Activated CD4-positive, alpha-beta T cell treated with anti-CD3 and anti-CD28 coated beads, Interleukin-2, Interleukin-4, amounts not matched to agents 100 ng/mL and 50 ng/mL, durations not matched to agents 16 hours and 8 hours (primary cell): ENCODE results near the gene L3MBTL3.
"Not testable (repeated sequence)": the region's sequence is repeated elsewhere in the genome, so short reads cannot be mapped to it uniquely, and the experiment has no call there.

Experiments used
- DNase-seq: peaks from one replicate; pipeline ENCODE4 v3.0.0-alpha.2; 2020; ENCODE audit warnings: low spot score

Gene L3MBTL3

DNA sequence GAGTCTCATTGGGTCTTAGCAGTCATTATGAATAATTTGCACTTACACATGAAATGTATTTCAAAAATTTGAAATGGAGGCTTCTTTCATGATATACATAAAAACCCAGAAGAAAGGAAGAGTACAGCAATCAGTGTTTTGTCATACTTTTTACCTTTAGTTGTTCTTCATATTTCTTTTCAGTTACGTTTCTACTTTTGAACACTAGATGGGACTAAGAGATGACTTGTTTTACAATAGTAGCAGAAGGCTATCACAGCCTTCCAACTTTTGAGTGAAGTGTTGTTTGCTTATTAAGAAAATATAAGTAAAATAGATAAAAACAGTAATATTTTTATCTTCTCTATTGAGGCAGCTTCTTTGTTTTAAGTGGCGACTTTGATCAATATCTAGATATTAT lies 58.1 kb downstream of the L3MBTL3 start:
- DNase-seq: no peak

DNA sequence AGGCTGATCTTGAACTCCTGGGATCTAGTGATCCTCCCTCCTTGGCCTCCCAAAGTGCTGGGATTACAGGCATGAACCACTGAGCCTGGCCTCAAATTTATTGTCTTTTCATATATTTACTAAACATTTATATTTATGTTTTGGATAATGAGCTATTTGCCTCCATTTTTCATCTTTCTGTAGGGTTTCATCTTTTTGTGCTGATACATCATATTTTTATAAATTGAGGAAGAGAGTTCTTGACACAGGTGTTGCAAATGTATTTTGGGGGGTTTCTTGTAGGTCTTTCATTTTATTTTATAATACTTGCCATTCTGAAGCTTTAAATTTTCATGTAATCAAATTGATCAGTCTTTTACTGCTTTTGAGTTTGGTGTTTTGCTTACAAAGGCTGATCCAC lies 72.4 kb downstream of the L3MBTL3 start:
- DNase-seq: no peak

DNA sequence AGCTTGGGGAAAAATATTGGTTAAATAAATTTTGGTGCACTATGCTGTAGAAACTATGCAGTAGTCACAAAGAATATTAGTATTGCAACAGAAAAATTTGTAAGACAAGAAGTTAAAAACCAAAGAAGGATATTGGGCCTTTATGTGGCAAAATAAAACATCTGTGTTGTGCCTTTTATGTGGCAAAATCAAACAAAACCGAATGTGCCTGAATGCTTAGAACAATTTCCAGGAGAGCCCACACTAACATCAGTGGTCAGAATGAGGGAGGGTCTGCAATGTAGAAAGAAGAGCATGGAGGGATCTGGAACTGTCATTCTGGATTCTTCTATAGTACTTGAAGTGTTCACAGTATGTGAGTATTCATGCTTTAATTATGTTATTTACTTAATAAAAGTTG lies 75.2 kb downstream of the L3MBTL3 start:
- no peak for DNase-seq

DNA sequence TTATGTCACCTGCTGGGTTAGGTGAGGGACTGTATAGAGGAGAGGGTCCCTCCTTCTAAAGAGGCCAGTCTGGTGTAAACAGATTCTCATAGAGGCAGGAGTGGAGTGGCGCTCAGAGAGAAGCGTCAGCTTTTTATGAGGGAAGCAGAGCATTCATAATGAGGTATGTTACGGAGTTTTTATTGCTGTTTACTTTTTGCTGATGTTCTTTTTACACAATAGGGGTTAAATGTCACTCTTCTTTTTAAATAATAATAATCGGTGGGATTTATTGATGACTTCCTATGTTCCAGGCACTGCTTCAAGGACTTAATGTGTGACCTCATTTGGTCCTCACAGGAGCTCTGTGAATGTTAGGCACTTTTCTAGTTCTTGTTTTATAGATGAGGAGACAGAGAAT lies 79.9 kb downstream of the L3MBTL3 start:
- no peak for DNase-seq

DNA sequence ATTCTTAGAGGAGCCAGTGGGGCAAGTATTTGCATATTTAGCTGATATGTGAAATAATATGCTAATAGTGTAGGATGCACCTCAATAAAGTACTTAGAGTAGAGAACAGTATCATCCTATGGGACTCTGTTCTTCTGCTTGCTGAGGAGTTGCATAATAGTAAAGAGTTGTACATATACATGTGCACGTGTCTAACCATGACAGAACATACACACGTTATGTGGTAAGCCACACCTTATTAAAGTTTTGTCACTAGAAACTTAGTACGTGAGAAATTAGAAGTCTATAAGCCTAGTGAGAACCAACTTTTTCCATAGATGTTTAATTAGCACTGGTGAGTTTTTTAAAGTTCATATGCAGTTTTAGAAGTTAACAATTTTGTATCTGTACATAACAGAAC lies 80.7 kb downstream of the L3MBTL3 start:
- DNase-seq: no peak

DNA sequence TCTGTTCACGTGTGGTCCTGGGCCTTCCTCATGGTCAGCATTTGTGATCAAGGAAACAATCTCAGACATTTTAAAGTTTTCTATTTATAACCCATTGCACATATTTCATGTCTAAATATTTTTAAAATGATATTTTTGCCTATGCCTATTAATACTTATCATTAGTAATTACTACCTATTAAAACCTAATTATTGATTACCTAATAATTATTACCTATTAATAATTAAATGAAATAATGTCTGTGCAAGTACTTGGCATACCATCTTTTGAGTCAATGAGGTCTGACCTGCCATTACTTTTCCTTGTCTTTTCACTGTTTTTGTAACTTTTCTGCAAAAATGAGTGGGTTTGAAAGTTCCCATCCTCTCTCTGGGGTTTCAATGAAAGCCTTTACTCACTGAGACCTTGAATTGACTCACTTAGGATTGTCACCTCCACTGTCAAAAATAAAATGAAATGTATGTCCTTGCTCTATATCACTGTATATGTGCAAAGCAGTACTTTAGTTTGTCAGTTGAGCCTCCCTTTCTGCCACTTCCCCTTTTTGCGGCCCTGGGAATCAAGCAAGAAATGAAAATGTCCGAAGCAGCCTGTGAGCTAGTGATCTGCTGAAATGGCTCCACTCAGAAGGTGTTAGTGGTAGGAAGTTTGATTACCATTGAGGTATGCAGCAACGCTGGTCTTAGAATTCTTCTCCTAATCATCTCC lies 87.8 kb downstream of the L3MBTL3 start:
- no peak for DNase-seq

DNA sequence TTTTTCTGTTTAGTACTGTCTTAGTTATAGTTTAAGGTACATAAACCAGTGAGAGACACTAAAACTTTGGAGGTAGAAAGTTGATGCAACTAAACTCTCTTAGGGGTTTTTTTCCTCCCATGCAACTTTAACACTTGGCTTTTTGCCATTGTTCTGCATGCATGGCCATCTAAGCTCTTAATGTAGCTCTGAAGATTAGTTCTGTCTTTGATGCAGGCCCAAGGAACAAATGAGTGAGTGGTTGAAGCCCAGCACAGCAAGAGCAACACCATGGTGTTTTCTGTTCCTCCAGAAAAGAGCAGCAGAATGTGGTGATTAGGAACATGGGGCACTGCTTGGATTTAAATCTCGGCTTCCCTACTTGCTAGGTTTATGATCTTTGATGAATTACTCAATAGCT lies 89.3 kb downstream of the L3MBTL3 start:
- DNase-seq: no peak

DNA sequence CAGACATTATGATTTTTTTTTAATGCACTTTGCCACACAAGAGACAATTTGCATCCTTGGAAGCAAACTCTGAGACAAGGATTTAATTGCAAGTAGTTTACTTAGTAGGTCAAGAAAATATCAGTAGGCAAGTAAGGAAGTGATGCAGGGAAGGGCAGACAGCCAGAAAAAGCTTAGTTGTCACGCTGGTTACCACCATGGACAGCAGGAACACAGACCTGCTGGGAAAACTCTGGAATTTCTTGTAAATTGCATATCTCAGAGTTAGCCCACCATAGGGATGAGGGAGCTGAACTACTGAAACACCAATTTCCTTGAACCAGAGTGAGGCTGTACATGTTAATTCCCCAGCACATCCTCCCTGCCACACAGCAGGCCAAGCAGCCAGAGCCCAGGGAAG lies 92.7 kb downstream of the L3MBTL3 start:
- no peak for DNase-seq

DNA sequence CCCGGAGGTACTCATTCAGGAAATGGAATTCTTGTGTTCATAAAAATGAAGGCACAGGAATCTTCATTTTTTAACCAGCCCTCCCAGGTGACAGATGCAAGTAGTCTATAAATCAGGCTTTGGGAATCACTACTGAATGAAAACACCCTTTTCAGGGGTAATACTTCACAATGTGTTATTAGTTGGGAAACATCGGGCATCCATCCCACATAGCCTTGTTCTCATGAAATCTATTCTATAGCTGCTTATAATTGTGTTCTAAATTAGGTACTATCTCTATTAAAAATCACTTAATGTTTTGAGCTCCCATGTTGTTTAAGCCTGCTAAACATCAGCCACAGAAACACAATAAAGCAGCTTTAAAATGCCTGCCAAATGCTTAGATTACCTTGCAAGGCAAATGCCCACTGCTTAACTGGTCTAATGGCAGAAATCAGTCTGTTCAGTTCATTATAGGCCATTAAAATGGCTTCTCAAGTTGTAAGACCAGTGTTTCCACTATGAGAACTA lies 94.9 kb downstream of the L3MBTL3 start:
- DNase-seq: no peak

DNA sequence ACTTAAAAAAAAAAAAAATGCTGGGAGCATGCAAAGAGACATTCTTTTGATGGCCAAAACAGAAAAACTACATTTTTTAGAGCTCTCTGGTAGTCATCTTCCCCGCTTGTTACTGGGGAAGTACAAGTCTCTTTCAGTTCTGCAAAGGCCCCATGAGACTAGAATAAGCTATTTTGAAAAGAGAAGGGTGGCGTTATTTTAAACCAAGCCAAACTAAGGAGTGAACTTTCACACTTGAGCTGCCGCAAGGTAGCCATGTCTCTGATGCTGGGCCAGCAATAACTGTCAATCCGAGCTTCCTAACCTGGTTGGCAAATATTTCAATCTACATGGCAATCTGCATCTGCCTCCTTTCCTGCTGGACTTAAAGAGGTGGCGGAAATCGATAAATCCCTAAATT lies 96.7 kb downstream of the L3MBTL3 start:
- no peak for DNase-seq

DNA sequence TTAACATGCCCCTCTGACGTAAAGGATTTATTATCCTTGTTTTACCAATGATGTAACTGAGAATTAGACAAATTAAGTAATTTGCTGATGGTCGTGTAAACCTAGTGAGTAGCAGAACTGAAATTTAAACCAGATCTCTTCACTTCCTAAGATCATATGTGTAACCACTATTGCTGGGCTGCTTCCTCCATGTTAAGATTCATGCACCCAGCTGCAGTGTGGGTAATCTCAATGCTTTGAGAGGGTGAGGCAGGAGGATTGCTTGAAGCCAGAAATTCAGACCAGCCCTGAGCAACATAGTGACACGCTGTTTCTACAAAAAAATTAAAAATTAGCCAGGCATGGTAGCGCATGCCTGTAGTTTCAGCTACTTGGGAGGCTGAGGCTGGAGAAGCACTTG lies 97.9 kb downstream of the L3MBTL3 start:
- no peak for DNase-seq

DNA sequence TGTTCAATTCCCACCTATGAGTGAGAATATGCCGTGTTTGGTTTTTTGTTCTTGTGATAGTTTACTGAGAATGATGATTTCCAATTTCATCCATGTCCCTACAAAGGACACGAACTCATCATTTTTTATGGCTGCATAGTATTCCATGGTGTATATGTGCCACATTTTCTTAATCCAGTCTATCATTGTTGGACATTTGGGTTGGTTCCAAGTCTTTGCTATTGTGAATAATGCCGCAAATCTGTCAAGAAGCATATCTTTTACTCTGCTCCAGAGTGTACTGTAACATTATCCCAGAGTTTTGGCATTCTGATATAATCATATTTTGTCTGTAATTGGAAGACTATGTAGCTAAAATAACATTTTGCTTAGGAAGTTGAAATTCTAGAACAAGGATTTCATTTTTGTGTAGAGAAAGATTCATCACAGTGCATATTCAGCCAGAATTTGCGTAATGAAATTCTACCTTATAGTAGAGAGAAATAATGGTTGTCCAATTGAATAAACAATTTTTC lies 98.9 kb downstream of the L3MBTL3 start:
- not testable (repeated sequence) for DNase-seq

DNA sequence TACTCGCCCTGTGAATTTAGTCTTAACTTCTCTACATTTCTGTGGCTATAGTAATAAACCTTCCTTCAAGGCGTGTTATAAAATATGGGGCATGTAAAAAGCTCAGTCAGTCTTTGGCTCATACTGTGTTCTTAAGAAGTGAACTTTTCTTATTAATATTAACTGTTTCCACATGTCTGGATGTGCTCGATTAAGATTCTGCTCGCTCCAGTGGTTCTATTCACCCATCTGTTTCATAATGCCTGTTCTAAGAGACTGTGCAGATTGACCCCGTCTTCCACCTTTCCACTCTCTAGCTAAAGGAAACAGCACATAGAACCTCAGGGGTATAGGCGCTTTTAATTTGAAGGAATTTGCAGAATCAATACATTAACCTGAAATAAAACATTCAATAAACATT lies 99.9 kb downstream of the L3MBTL3 start:
- DNase-seq: no peak

DNA sequence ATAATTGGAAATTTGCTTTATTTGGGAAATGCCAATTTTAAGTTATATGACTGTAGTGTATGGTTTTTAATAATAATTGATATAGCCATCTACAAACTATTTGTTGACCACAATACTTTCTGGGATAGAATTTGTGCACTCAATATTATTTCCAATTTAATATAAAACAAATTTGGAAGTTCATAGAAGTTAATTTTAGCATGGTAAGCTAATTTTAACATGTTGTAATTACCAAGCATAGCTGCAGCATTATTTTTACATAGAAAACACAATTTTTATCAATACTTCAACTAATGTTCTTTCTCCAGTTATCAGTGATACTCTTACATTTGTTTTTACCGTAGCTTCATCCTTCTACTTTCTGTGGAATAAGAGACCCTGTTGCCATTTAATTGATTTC lies 100.8 kb downstream of the L3MBTL3 start:
- no peak for DNase-seq

DNA sequence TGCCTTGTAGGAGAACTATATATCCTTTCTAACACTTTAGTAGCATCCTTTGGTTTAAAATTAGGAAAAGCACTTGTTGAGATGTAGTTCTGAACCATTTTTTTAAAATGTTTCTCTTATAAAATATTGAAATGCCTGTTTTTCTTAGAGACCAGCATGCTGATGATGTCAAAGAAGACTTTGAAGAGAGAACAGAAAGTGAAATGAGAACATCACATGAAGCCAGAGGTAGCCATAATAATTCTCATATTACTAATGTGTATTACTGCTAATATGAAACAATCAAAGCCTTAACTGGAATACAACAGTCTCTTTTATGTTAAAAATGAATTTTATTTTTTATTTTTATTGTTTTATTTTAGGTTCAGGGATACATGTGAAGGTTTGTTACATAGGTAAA lies 102.3 kb downstream of the L3MBTL3 start:
- DNase-seq: no peak

DNA sequence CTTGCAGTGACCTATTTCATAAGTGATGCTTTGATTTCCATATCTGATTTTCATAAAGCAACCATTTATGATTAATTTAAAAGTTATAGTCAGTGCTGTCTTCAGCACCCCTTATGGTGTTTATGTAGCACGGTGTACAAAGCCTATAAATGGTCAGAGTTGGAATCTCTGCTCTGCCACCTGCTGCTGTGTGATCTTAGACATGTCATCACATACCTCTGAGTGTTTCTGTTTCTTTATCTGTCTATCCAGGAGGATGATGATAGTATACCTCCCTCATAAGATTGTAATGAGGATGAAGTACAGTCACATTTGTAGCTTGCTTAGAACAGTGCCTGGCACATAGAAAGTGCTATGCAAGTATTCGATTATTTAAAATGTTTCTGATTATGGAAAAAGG lies 103.9 kb downstream of the L3MBTL3 start:
- DNase-seq: no peak

DNA sequence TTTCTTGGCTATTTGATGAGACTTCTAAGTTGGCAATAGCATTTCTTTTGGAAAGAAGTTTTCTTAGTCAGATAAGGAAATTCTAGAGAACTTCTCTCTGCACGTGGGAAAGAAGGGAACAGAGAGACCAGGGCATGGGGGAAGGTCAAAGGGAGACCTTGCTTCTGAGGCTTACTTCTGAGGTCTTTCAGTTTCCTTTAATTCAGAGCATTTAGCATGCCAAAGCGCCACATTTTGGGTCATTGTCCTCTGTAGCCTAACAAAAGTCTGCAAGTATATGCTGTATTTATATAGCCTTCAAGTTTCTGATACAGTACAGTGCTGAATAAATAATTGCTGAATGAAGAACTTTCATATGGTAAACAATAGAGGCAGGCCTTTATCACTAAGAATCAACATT lies 108.8 kb downstream of the L3MBTL3 start:
- no peak for DNase-seq

DNA sequence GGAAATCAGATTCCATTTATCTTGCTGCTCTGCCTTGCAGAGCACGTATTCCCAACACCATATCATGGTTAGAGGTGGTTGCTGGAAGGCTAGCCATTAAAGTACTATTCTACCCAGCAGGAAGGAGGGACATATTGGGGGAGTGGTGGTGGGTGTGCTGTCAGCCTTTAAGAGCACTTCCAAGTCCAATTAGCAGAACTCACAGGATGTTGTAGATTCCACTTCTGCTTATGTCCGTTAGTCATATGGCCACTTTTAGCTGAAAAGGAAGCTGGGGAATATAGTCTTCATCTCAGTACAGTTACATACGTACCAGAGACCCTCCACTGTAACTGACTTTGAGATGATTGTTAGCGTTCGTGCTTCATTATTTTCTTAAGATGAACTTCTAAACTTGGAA lies 109.9 kb downstream of the L3MBTL3 start:
- DNase-seq: no peak

DNA sequence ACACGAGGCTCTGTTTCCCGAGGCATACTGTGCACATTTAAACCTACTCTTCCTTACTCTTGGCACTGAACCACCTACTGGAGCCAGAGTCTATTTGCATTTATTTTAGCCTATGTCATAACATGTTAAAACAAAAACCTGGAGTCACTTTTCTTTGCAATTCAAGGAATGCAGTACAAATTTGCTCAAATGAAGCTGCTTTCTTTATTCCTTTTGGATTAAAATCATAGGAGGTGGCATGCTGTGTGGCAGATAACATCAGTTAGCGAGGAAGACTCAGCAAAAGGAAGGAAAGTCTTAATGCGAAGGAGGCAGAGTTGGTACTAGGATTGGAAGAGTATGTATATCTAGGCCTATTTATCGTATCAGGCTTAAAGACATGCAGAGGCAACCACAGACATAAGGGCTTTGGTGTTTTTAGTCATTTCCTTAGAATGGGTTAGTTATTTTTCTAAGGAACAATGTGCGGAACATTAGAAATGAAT lies 111.4 kb downstream of the L3MBTL3 start:
- no peak for DNase-seq

DNA sequence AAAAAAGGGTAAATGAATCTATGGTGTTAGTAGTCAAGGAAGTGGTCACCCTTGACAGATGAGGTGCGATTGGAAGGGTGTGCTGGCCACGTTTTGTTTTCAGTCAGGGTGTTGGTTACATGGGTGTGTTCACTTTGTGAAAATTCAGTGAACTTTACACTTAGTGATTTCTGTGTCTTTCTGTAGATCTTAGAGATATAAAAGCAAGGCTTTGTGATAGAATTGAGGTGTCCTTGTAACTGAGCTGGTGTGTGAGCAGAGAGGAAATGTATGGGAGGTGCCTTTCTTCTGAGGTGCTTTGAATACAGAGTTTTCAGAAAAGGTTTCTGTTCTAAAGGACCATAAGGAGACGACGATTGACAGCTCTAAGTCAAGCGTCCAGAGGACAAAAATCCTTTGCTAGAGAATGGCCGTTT lies 113.9 kb downstream of the L3MBTL3 start:
- peak; percentile 82 for DNase-seq

DNA sequence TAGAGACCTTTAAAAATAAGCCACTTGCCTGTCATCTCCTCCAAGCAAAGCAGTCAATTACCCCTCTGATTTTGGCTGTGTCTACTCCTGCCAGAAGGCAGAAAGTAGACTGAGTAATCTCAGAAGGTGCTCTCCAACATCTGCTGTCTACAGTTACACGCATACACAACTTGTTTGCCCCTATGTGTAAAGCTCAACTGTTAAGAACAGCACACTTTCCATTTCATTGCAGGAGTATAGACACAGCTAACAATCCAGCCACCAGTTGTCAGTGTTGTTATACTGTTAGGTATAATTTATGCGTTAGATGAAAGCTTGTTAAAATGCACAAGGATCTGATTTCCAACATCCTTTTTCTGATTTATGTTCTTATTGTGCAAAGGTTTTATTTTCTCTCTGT lies 116.2 kb downstream of the L3MBTL3 start:
- DNase-seq: peak; percentile 46

DNA sequence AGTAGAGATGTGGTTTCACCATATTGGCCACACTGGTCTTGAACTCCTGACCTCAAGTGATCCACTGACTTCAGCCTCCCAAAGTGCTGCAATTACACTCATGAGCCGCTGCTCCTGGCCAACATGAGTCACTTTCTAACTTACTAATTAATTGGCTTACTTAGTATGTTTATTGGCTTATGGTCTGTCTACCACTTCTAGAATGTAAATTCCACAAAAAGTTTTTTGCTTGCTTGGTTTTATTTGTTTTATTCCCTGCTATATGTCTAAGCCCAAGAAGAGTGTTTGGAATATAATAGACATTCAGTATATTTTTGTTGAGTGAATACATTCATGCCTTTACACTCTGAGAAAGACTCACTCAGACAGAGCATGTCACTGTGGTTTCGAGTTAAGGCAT lies 118.4 kb downstream of the L3MBTL3 start:
- no peak for DNase-seq

DNA sequence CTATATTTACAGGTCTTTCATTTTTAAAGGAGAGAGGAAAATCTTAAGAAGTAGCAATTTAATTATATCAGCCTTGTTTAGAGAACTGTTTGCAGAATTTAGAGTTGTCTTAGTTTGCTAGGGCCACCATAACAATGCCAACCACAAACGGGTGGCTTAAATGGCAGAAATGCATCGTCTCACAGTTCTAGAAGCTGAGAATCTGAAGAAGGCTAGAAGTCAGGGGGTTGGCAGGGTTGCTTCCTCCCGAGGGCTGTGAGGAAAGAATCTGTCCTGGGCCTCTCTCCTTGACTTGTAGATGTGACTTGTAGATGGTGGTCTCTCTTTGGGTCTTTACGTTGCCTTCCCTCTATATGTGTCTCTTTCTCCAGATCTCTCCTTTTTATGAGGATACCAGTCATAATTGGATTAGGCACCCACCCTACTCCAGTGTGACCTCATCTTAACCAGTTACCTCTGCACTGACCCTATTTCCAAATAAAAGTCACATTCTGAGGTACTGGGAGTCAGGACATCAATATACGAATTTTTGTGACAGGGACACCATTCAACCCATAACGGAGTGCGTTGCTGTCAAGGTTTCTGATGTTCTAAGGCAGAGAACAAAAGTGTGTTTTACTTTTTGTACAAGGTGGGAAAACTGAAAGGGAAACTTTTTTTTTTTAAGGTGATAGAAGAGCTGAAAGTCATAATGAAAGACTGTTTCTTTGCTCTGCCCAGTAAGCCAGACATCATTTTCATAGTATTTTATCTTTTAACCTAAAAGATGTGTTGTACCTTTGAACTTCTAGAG lies 119.9 kb downstream of the L3MBTL3 start:
- DNase-seq: peak; percentile 35
